ENCODE data around the gene IL17RC.

Gene IL17RC

GRCh38 chr3:9966841-9967240 is 49.9 kb downstream of the IL17RC start:
- Histone ChIP-seq H3K9ac (ENCODE audit: low read depth, low read length) (no peak overlapping the region), H3K4me3 (ENCODE audit: low read depth in 1 of 2, low read length in 2 of 2) (no peak overlapping the region), H3K4me1 (ENCODE audit: insufficient read depth, low read length) (no peaks in the 10 kb centered on the region), H3K36me3 (ENCODE audit: insufficient read depth, low read length) (peaks cover 66% of the 10 kb centered on the region), H3K9me3 (ENCODE audit: insufficient read depth, low read length, severe bottlenecking) (no peaks in the 10 kb centered on the region), H2AFZ (ENCODE audit: low read depth, low read length) (no peak overlapping the region), H3K79me2 (ENCODE audit: insufficient read depth, low read length) (no peaks in the 10 kb centered on the region), H3K27ac (ENCODE audit: low read length) (no peak overlapping the region), H4K20me1 (ENCODE audit: insufficient read depth, low read length) (no peaks in the 10 kb centered on the region), H3K4me2 (ENCODE audit: insufficient read depth, low read length) (no peak overlapping the region), H3K27me3 (ENCODE audit: insufficient read depth, low read length, poor library complexity) (no peaks in the 10 kb centered on the region)
- no peak for TF ChIP-seq CTCF (IDR thresholded peaks at IDR 0.05; ENCODE audit: borderline replicate concordance, extremely low read depth, low read length, poor library complexity, severe bottlenecking)
- no peak for TF ChIP-seq EZH2 (IDR thresholded peaks at IDR 0.05; ENCODE audit: borderline replicate concordance, low read depth, low read length, severe bottlenecking)
- no peak for DNase-seq
- ATAC-seq (ENCODE audit: insufficient read depth, low read depth), result no peak

DNA sequence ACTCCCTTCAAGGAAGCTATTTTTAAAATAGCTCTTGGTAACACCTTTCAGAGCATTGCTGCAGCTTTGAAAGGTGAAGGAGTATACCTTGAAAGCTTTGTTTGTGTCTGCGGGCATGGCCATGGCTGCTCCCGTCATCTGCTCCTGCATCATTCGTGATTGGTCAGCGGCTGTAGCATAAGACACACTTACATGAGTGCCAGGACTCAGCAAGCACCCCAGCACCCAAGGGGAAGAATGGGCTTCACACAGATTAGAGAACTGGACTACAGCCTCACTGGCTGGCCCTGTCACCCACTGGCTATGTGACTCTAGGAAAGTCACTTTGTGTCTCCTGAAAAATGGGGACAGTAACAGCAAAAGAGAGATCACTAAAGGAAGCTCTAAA is 52.7 kb downstream of the IL17RC start:
- H3K9ac ChIP-seq (ENCODE audit: low read depth, low read length), result no peak overlapping the region
- no peak overlapping the region for H2AFZ ChIP-seq (ENCODE audit: low read depth, low read length)
- no peak overlapping the region for H3K27ac ChIP-seq (ENCODE audit: low read length)
- no peaks in the 10 kb centered on the region for H3K27me3 ChIP-seq (ENCODE audit: insufficient read depth, low read length, poor library complexity)
- no peak overlapping the region for H3K4me2 ChIP-seq (ENCODE audit: insufficient read depth, low read length)
- no peaks in the 10 kb centered on the region for H3K9me3 ChIP-seq (ENCODE audit: insufficient read depth, low read length, severe bottlenecking)
- H3K4me3 ChIP-seq (ENCODE audit: low read depth in 1 of 2, low read length in 2 of 2), result no peak overlapping the region
- ATAC-seq (ENCODE audit: insufficient read depth, low read depth), result no peak
- no peak for DNase-seq
- H3K79me2 ChIP-seq (ENCODE audit: insufficient read depth, low read length), result no peaks in the 10 kb centered on the region
- H4K20me1 ChIP-seq (ENCODE audit: insufficient read depth, low read length), result no peaks in the 10 kb centered on the region
- H3K36me3 ChIP-seq (ENCODE audit: insufficient read depth, low read length), result peaks cover 72% of the 10 kb centered on the region
- no peaks in the 10 kb centered on the region for H3K4me1 ChIP-seq (ENCODE audit: insufficient read depth, low read length)
- TF ChIP-seq EZH2 (IDR thresholded peaks at IDR 0.05; ENCODE audit: borderline replicate concordance, low read depth, low read length, severe bottlenecking), result no peak
- TF ChIP-seq CTCF (IDR thresholded peaks at IDR 0.05; ENCODE audit: borderline replicate concordance, extremely low read depth, low read length, poor library complexity, severe bottlenecking), result no peak

GRCh38 chr3:9970020-9970652 is 53.2 kb downstream of the IL17RC start:
- H4K20me1 ChIP-seq (ENCODE audit: insufficient read depth, low read length), result no peaks in the 10 kb centered on the region

More at GRCh38 chr3:9970020-9970652, 53.2 kb downstream of the IL17RC start:
- Histone ChIP-seq H3K4me3 (ENCODE audit: low read depth in 1 of 2, low read length in 2 of 2) (no peak overlapping the region), H3K27ac (ENCODE audit: low read length) (no peak overlapping the region), H3K9me3 (ENCODE audit: insufficient read depth, low read length, severe bottlenecking) (no peaks in the 10 kb centered on the region), H3K79me2 (ENCODE audit: insufficient read depth, low read length) (no peaks in the 10 kb centered on the region), H3K9ac (ENCODE audit: low read depth, low read length) (no peak overlapping the region), H3K36me3 (ENCODE audit: insufficient read depth, low read length) (peaks cover 72% of the 10 kb centered on the region), H3K27me3 (ENCODE audit: insufficient read depth, low read length, poor library complexity) (no peaks in the 10 kb centered on the region), H3K4me1 (ENCODE audit: insufficient read depth, low read length) (no peaks in the 10 kb centered on the region), H3K4me2 (ENCODE audit: insufficient read depth, low read length) (no peak overlapping the region), H2AFZ (ENCODE audit: low read depth, low read length) (no peak overlapping the region)
- DNase-seq (no peak), ATAC-seq (ENCODE audit: insufficient read depth, low read depth) (no peak)
- TF ChIP-seq EZH2 (IDR thresholded peaks at IDR 0.05; ENCODE audit: borderline replicate concordance, low read depth, low read length, severe bottlenecking) (no peak), CTCF (IDR thresholded peaks at IDR 0.05; ENCODE audit: borderline replicate concordance, extremely low read depth, low read length, poor library complexity, severe bottlenecking) (no peak)
